Fibroblast of skin of left biceps (primary cell): ENCODE measurements around the gene ENC1.
A peak's percentile ranks its signal among the peaks of the same experiment; 100 is the strongest.

Experiments
- DNase-seq, 2 experiments: peaks; one replicate each; pipeline ENCODE4 v3.0.0-alpha.2; 2013; ENCODE audit warnings: low read depth in 2 of 2

ENC1 gene

GRCh38 chr5:74608736-74609601 lies 31.6 kb downstream of the ENC1 start:
- DNase-seq = no peak

- DNase-seq = no peak
Observed at GRCh38 chr5:74605759-74606158, 34.8 kb downstream of the ENC1 start.

- no peak for DNase-seq
Observed at GRCh38 chr5:74603376-74603775, 37.2 kb downstream of the ENC1 start.

- no peak for DNase-seq
Observed at GRCh38 chr5:74599148-74599547, 41.4 kb downstream of the ENC1 start.

GRCh38 chr5:74598731-74599130 lies 41.8 kb downstream of the ENC1 start:
- no peak for DNase-seq

- no peak for DNase-seq
Observed at GRCh38 chr5:74596927-74597326, 43.6 kb downstream of the ENC1 start.

GRCh38 chr5:74595143-74595925 lies 45.2 kb downstream of the ENC1 start:
- peak in 1 of 2 experiments; percentile 30 for DNase-seq

- DNase-seq = no peak
Observed at GRCh38 chr5:74594137-74595040, 46.1 kb downstream of the ENC1 start.

GRCh38 chr5:74589204-74590056 lies 51.1 kb downstream of the ENC1 start:
- no peak for DNase-seq

- no peak for DNase-seq
Observed at GRCh38 chr5:74588415-74588814, 52.1 kb downstream of the ENC1 start.

GRCh38 chr5:74587890-74588289 lies 52.6 kb downstream of the ENC1 start:
- DNase-seq = no peak

GRCh38 chr5:74587300-74587699 lies 53.2 kb downstream of the ENC1 start:
- no peak for DNase-seq

- no peak for DNase-seq
Observed at GRCh38 chr5:74586856-74587255, 53.7 kb downstream of the ENC1 start.

GRCh38 chr5:74582853-74583252 lies 57.7 kb downstream of the ENC1 start:
- no peak for DNase-seq

- no peak for DNase-seq
Observed at GRCh38 chr5:74581988-74582365, 58.6 kb downstream of the ENC1 start.

- no peak for DNase-seq
Observed at GRCh38 chr5:74580729-74581109, 59.8 kb downstream of the ENC1 start.

- DNase-seq = no peak
Observed at GRCh38 chr5:74579215-74579614, 61.3 kb downstream of the ENC1 start.

- DNase-seq = no peak
Observed at GRCh38 chr5:74578356-74579044, 62.0 kb downstream of the ENC1 start.
